Mammary epithelial cell (primary cell): ENCODE measurements around the gene FBXO5.

ENCODE experiments used
- CTCF ChIP-seq, 2 donors: IDR thresholded peaks in 1 of 2; conservative IDR thresholded peaks in 1 of 2; 2 replicates each; pipeline ENCODE4 v1.5.1; 2011 to 2012; ENCODE audit warnings: inconsistent platforms in 2 of 2, low read length in 2 of 2, mild to moderate bottlenecking in 2 of 2, control low read depth in 1 of 2, low read depth in 1 of 2; ENCODE audit not compliant: insufficient read depth in 1 of 2; ENCODE audit errors: extremely low read depth in 1 of 2
- EZH2 ChIP-seq: IDR thresholded peaks from 2 replicates; pipeline ENCODE4 v1.6.1; 2012; ENCODE audit warnings: low read length, inconsistent platforms, borderline replicate concordance

- TF ChIP-seq EZH2: no peak
- no peak for TF ChIP-seq CTCF (conservative IDR thresholded peaks at IDR 0.05 in 1 of 2, IDR thresholded peaks at IDR 0.05 in 1 of 2; ENCODE audit: extremely low read depth in 1 of 2, insufficient read depth in 1 of 2, low read depth in 1 of 2, low read length in 2 of 2)
Observed at GRCh38 chr6:152984513-152984872, 1.7 kb upstream of the FBXO5 start.
